ENCODE results near the gene ZMYND19. TPM values are rescaled to one million over a fixed set of nuclear protein-coding genes. Genes with fewer than 3 reads are reported as not detected.

ZMYND19 gene
- total RNA-seq, 1 experiment from 2014 or later, result 79.2 TPM

DNA sequence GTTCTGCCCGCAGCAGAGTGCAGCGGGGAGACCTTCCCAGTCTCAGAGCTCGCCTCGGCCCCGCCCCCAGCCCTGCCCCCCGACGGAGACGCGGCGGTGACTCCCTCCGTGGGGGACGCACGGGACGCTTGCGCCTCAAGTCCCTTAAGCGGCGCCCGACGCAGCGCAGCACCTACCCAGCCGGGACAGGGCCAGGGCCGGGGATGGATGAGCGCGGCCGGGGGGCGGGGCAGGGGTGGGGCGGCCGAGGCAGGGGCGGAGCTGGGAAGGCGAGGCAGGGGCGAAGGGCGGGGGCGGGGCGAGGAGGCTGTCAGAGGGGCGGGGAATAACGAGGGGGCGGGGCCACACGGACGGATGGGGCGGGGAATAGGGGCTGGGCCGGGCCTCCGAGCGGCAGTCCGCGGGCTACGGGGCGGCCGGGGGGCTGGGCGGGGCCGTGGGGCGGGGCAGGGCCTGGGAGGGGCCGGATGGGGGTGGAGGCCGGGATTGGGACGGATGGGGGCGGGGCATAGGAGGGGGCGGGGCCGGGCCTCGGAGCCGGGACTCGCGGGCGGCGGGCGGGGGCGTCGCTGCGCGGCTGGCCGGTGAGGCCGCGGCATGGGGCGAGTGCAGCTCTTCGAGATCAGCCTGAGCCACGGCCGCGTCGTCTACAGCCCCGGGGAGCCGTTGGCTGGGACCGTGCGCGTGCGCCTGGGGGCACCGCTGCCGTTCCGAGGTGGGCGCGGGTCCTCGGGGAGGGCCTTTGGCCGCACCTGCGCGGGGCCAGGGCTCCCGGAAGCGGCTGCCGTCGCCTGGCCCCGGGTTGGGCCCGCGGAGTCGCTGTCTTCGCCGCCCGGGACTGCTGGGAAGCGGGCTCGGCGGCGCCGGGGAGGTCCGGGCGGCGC is 15.1 kb upstream of the ZMYND19 start, which contains the start of gene ARRDC1:
ARRDC1 (plus strand) TSS at position 566 of the 884 bp plus-strand sequence; CDS start at position 598, 32 bp downstream.
- no peak within 1 kb of the TSS for H2BK20ac ChIP-seq (ENCODE audit: low read depth, low read length, poor library complexity, severe bottlenecking)
- H2BK15ac ChIP-seq (ENCODE audit: low read depth, low read length), result no peak within 1 kb of the TSS
- H3K79me1 ChIP-seq (ENCODE audit: insufficient read depth, low read depth, low read length, poor library complexity, severe bottlenecking), result no peaks in the 10 kb centered on the region
- Mint-ChIP-seq H3K27me3 (ENCODE audit: low read depth) (peaks cover 26% of the 10 kb centered on the region), H3K4me3 (peak within 1 kb of the TSS; percentile 69 to 81), H3K27ac (no peak within 1 kb of the TSS; a peak in 1 of 7 replicates), H3K9me3 (no peaks in the 10 kb centered on the region), H3K4me1 (peaks cover 20 to 29% of the 10 kb centered on the region in 2 experiments), H3K36me3 (ENCODE audit: insufficient read depth in 1 of 3, low read depth in 3 of 3) (no peaks in the 10 kb centered on the region; a peak in 1 of 7 replicates)
- no peaks in the 10 kb centered on the region; the same call in 1 of the 2 replicates for H3K27me3 ChIP-seq (ENCODE audit: insufficient read depth, low read length)
- no peak within 1 kb of the TSS for H2AFZ ChIP-seq (ENCODE audit: low read length)
- no peaks in the 10 kb centered on the region for H4K20me1 ChIP-seq (ENCODE audit: control insufficient read depth, insufficient read depth, insufficient read length)
- H2BK12ac ChIP-seq (ENCODE audit: insufficient read length, low read depth, low read length), result no peak within 1 kb of the TSS
- H3K27ac ChIP-seq (ENCODE audit: insufficient read length, low read depth, low read length), result no peak within 1 kb of the TSS
- H3K56ac ChIP-seq (ENCODE audit: insufficient read length, low read depth, low read length), result no peak within 1 kb of the TSS
- H3K23me2 ChIP-seq (ENCODE audit: insufficient read length, low read depth, low read length, poor library complexity, severe bottlenecking), result peaks cover 7% of the 10 kb centered on the region
- no peak within 1 kb of the TSS for H3K4ac ChIP-seq (ENCODE audit: low read depth, low read length)
- no peak within 1 kb of the TSS for H2BK5ac ChIP-seq (ENCODE audit: insufficient read length, low read length)
- WGBS (ENCODE audit: extremely low coverage, insufficient read length, low lambda C conversion rate), result no CpG with 5 or more reads among the region's 111 CpGs
- H3K9ac ChIP-seq (ENCODE audit: extremely low read depth, insufficient read length, low read length), result no peak within 1 kb of the TSS
- no peak within 1 kb of the TSS for H2BK120ac ChIP-seq (ENCODE audit: low read depth, low read length, poor library complexity, severe bottlenecking)
- no peaks in the 10 kb centered on the region for H3K79me2 ChIP-seq (ENCODE audit: insufficient read depth, low read length)
- H2AK5ac ChIP-seq (ENCODE audit: insufficient read length, low read length), result no peak within 1 kb of the TSS
- no peaks in the 10 kb centered on the region; the same call in 1 of the 2 replicates for H3K4me1 ChIP-seq (ENCODE audit: insufficient read depth, low read length)
- no peak within 1 kb of the TSS for H3K23ac ChIP-seq (ENCODE audit: insufficient read length, low read depth, low read length)
- no peaks in the 10 kb centered on the region for H3K9me3 ChIP-seq (ENCODE audit: control insufficient read depth, low read depth, low read length)
- H4K8ac ChIP-seq (replicated peaks; ENCODE audit: insufficient read length, low read depth, low read length), result no peak within 1 kb of the TSS
- no peak within 1 kb of the TSS for H4K91ac ChIP-seq (ENCODE audit: insufficient read length, low read depth, low read length)
- TF ChIP-seq, protein P1, sequence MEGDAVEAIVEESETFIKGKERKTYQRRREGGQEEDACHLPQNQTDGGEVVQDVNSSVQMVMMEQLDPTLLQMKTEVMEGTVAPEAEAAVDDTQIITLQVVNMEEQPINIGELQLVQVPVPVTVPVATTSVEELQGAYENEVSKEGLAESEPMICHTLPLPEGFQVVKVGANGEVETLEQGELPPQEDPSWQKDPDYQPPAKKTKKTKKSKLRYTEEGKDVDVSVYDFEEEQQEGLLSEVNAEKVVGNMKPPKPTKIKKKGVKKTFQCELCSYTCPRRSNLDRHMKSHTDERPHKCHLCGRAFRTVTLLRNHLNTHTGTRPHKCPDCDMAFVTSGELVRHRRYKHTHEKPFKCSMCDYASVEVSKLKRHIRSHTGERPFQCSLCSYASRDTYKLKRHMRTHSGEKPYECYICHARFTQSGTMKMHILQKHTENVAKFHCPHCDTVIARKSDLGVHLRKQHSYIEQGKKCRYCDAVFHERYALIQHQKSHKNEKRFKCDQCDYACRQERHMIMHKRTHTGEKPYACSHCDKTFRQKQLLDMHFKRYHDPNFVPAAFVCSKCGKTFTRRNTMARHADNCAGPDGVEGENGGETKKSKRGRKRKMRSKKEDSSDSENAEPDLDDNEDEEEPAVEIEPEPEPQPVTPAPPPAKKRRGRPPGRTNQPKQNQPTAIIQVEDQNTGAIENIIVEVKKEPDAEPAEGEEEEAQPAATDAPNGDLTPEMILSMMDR (conservative IDR thresholded peaks at IDR 0.05), result no peak
- H3T11ph ChIP-seq (ENCODE audit: low read length), result no peak within 1 kb of the TSS
- H4K5ac ChIP-seq (ENCODE audit: insufficient read length, low read depth, low read length), result no peak within 1 kb of the TSS
- peak; percentile 96 for DNase-seq
- H3K4me2 ChIP-seq (ENCODE audit: insufficient read depth, insufficient read length, low read length), result peak within 1 kb of the TSS; percentile 33
- no peak within 1 kb of the TSS for H3K18ac ChIP-seq (ENCODE audit: insufficient read length, low read depth, low read length)
- H3K14ac ChIP-seq (ENCODE audit: insufficient read depth, low read length), result no peak within 1 kb of the TSS; the same call in 1 of the 2 replicates

Measured in H9 (cell line).